Thoracic aorta (tissue), 2 donors: ENCODE results near the gene CHPF2. TPM values are rescaled to one million over a fixed set of nuclear protein-coding genes. Genes with fewer than 3 reads are reported as not detected.

Experiments used
- ATAC-seq: fragments of 150-250 bp; one replicate; pipeline ENCODE4 v1.8.0; 2017; ENCODE audit warnings: low read depth; ENCODE audit not compliant: insufficient number of reproducible peaks, low FRiP score
- DNase-seq: peaks from one replicate; pipeline ENCODE4 v3.0.0-alpha.2; 2020; ENCODE audit warnings: low spot score
- H3K27ac ChIP-seq, 2 donors: fragments of 200-600 bp; sonication (generic); 1 replicate in 1 of 2; 2 replicates in 1 of 2; pipeline ENCODE4 v1.5.1; 2016; ENCODE audit warnings: mild to moderate bottlenecking in 2 of 2, moderate library complexity in 2 of 2
- H3K27me3 ChIP-seq: fragments of 200-600 bp; sonication (generic); replicated peaks from 2 replicates; pipeline ENCODE4 v1.6.0; 2016; ENCODE audit warnings: mild to moderate bottlenecking; ENCODE audit not compliant: insufficient read depth
- H3K36me3 ChIP-seq: fragments of 200-600 bp; sonication (generic); one replicate; pipeline ENCODE4 v1.5.1; 2016
- H3K4me1 ChIP-seq, 2 donors: fragments of 200-600 bp; sonication (generic); 1 replicate in 1 of 2; 2 replicates in 1 of 2; pipeline versions ENCODE4 v1.5.1 to v1.6.0; 2016; ENCODE audit warnings: low read depth in 2 of 2, mild to moderate bottlenecking in 1 of 2; ENCODE audit not compliant: control insufficient read depth in 1 of 2
- H3K4me3 ChIP-seq: fragments of 200-600 bp; sonication (generic); 2 replicates; pipeline ENCODE4 v1.5.1; 2016; ENCODE audit warnings: mild to moderate bottlenecking
- H3K9me3 ChIP-seq: fragments of 200-600 bp; sonication (generic); 2 replicates; pipeline ENCODE4 v1.5.1; 2016
- total RNA-seq, 2 donors: library from RNA; depleted of rRNA; stranded (reverse); fragments of >200 nt; gene quantifications; one replicate each; pipeline versions ENCODE4 v1.1.0 to v1.2.3, GENCODE V29; 2016
- TF ChIP-seq, protein P1 (sequence below): fragments of 200-600 bp; sonication (generic); IDR thresholded peaks from one replicate; pipeline ENCODE4 v1.5.1; 2019; ENCODE audit warnings: antibody characterized with exemption

Gene CHPF2
- total RNA-seq, 2 donors from 2014 or later, result 78.9 to 85.3 TPM

DNA sequence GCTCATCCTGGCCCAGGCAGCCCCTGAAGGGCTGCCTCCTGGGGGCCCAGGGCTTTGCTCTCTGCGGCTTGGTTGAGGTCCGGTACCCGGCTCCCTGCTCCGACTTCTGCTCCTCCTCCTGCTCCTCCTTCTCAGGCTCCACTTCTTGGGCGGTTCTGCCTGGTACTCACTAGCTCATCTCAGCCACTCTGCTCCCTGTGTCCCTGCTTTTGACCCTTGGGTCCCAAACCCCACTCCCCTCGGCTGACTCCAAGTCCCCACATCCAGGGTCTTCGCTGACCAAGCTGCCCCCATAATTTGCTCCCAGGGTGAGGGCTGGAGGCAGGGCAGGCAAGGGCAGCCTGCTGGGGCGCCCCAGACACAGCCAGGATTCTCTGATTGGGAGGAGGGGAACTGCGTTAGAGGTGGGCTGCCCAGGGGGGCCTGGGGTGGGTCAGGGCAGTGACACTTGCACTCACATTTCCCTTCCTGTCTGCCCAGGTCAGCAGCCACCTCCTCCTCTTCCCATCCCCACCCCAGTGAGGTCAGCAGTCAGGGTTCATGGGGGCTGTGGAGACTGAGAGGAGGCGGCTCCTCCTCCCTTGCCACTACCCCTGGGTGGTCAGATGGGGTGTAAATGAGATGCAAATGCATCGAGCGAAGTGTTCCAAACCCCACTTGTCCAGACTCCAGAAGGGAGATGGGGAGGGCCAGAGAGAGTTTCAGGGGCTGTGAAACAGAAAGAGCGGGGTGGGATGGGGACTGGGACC, 14.0 kb downstream of the CHPF2 start:
- Histone ChIP-seq H3K4me3 (peak overlapping the region; percentile 89), H3K4me1 (peaks cover 45 to 59% of the 10 kb centered on the region in 2 donors), H3K27ac (peak overlapping the region; percentile 96 to 99), H3K9me3 (no peaks in the 10 kb centered on the region), H3K36me3 (peaks cover 9% of the 10 kb centered on the region), H3K27me3 (no peaks in the 10 kb centered on the region)
- ATAC-seq (no peak), DNase-seq (no peak)
- TF ChIP-seq, protein P1, sequence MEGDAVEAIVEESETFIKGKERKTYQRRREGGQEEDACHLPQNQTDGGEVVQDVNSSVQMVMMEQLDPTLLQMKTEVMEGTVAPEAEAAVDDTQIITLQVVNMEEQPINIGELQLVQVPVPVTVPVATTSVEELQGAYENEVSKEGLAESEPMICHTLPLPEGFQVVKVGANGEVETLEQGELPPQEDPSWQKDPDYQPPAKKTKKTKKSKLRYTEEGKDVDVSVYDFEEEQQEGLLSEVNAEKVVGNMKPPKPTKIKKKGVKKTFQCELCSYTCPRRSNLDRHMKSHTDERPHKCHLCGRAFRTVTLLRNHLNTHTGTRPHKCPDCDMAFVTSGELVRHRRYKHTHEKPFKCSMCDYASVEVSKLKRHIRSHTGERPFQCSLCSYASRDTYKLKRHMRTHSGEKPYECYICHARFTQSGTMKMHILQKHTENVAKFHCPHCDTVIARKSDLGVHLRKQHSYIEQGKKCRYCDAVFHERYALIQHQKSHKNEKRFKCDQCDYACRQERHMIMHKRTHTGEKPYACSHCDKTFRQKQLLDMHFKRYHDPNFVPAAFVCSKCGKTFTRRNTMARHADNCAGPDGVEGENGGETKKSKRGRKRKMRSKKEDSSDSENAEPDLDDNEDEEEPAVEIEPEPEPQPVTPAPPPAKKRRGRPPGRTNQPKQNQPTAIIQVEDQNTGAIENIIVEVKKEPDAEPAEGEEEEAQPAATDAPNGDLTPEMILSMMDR, result no peak

DNA sequence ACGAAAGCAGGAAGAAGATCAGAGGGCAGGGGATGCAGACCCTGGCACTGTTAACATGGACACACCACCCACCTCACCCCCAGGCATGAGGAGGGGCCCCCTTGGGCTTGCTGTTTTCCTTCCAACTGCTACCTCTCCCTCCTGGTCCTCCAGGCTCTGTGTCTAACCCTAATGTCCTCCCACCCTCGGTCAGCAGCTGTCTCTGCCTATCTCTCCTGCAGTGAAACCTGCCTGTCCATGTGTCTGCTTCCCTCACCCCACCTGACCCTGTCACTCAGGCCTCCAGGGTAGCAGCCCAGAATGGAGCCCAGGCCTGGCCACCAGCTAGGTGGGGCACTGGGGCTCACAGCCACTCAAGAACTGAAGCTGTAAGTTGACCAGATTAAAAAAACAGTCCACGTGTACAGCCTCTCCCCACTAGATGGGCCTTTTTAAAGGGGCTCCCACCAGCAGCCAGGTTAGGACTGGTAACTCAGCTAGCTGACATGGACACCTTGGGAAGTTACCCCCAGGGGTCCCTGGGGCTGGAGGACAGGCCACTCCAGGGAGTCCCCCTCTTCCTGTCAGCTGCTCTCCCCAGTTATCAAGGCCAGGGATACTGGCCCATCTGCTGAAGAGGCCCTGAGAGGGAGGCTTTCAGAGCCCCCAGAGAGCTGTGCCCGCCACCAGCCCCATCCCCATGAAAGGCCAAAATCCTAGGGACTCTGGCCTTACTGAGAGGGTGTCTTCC, 14.7 kb downstream of the CHPF2 start:
- Histone ChIP-seq H3K27me3 (no peaks in the 10 kb centered on the region), H3K27ac (peak overlapping the region; percentile 96 to 99), H3K36me3 (peaks cover 3% of the 10 kb centered on the region), H3K4me1 (peaks cover 46 to 60% of the 10 kb centered on the region in 2 donors), H3K9me3 (no peaks in the 10 kb centered on the region), H3K4me3 (peak overlapping the region; percentile 89)
- ATAC-seq, result no peak
- TF ChIP-seq, protein P1, result no peak
- no peak for DNase-seq

DNA sequence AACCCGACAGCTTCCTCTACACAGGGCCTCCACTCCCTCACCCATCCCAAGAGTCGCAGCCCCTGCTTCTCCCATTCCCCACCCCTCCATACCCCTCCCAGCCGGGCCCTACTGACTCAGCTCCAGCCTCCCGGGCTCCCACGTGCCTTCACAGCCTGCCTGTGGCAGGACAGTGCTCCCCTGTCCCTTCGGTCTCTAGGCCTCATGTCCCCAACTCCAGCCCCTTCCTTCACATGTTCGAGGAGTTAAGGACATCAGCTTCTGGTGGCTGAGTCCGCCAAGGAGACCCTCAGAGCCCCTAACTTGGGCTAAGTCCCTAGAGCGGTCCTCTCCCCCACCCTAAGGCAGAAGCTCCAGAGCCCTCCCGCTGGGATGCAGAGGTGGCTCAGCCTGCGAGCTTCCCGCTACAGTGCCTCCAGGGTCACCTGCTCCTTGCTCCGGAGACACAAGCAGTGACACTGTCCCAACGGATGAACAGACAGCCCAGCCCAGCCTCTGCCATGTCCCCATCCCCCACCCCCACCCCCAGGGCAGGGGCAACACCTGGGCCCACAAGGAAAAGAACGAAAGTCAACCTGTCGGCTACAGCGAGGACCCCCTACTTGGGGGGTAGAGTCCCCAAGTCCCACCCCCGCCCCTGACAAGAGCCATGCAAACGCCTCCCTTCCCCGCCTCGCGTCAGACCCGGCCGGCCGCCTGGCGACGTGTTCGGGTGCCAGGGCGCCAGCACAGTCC, 15.5 kb downstream of the CHPF2 start:
- TF ChIP-seq, protein P1, result no peak
- ATAC-seq, result no peak

DNA sequence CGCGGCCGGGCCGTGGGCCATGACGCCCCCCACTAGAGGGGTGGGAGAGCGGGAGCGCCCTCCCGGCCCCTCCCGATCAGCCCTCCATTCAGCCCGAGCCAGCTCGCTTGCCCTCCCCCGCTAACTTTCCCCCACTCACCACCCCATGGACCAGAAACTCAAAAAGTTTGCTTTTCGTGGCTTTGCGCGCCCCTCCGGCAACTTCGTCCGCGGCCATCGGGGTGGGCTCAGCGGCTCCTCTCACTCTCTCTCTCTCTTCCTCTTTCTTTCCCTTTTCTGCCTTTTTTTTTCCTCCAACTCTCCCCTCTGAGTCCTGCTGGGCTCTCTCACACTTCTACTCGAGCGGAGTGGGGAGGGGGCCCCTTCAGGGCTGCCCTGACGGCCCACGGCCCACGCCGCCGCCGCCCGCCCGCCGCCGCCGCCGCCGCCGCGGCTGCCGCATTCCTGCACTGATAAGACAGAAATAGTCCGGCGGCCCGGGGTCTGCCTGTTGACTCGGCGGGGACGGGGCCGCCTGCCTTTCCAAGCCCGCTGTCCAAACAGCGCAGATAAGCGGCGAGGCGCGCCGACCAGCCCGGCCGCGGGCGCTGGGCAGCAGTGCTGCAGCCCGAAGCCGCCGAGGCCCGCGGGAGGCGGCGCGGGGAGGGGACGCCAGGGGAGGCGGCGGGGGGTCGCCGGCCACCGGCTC, 16.2 kb downstream of the CHPF2 start, which contains the start of gene SMARCD3:
Gene SMARCD3, minus strand, starts transcription at position 349 of the 688 bp plus-strand sequence. Its CDS starts 132 bp downstream, at position 217.
- Histone ChIP-seq H3K27me3 (no peaks in the 10 kb centered on the region), H3K27ac (peak within 1 kb of the TSS; percentile 96 to 99), H3K4me1 (peaks cover 45 to 75% of the 10 kb centered on the region in 2 donors), H3K9me3 (no peaks in the 10 kb centered on the region), H3K4me3 (peak within 1 kb of the TSS; percentile 89), H3K36me3 (no peaks in the 10 kb centered on the region)
- DNase-seq (no peak), ATAC-seq (peak; percentile 1)
- TF ChIP-seq, protein P1, result no peak

More for the DNA sequence above, 15.5 kb downstream of the CHPF2 start:
- DNase-seq, result no peak
- peaks cover 46 to 68% of the 10 kb centered on the region in 2 donors for H3K4me1 ChIP-seq
- peak overlapping the region; percentile 89 for H3K4me3 ChIP-seq
- no peaks in the 10 kb centered on the region for H3K9me3 ChIP-seq
- no peaks in the 10 kb centered on the region for H3K27me3 ChIP-seq
- H3K27ac ChIP-seq, result peak overlapping the region; percentile 96 to 99
- H3K36me3 ChIP-seq, result no peaks in the 10 kb centered on the region
